ENCODE measurements around the gene CCL5.

The CCL5 gene

DNA sequence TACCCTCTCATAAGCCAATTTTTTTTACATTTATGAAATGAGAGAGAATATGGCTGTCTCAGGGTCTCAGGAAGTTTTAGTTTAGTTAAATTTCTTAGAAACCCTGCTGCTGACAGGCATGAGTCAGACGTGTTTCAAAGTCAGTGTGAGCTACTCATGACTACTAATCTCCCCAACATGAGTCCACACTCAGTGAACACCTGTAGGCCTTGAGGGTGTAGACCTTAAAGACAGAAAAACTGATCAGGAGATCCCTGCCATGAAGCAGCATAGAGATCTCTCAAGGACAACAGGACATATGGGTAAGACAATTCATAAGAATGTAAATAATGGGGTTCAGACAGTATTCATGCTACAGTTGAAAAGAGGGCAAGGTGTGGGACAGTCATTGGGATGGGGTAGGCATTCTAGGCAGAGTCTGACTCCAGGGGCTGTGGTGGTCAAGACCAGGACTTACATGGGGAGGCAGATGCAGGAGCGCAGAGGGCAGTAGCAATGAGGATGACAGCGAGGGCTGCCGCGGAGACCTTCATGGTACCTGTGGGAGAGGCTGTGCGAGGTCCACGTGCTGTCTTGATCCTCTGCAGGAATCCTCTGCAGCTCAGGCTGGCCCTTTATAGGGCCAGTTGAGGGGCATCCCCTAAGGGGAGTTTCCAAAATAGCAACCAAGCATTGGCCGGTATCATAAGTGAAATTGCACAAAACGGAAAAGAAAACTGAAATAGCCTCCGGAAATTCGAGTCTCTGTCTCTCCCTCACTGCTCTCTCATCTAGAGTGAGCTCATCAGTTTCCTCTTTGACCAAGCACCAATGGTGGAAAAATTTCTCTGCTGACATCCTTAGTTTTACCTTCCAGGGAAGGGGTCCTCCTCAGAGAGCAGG, at the start of gene CCL5:
CCL5 (minus strand) TSS at position 588 of the 882 bp plus-strand sequence.
- DNase-seq (ENCODE audit: low read depth): peak; percentile 41

DNA sequence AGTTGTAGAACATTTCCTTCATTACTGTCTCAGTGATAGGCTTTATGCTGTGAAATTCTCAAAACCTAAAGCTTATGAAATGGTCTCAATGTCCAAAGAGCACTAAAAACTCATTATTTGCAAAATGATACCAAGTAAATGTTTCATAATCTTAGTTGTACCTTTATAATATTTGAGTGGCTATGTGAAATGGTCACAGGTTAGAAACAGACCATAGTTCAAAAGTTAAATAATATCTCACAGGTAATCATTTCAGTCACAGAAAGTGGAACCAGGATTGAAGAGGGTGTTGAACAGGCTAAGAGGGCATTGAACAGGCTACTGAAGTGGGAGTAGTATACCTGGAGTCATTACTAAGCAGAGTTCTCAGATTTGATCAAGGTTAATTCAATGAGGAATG, 47.6 kb upstream of the CCL5 start:
- DNase-seq (ENCODE audit: low read depth): no peak

- DNase-seq (ENCODE audit: low read depth): no peak
These were observed 43.5 kb upstream of the CCL5 start for GRCh38 chr17:35923609-35924114.

GRCh38 chr17:35920229-35920628, 40.1 kb upstream of the CCL5 start:
- DNase-seq (ENCODE audit: low read depth): no peak

GRCh38 chr17:35918665-35919064, 38.5 kb upstream of the CCL5 start:
- no peak for DNase-seq (ENCODE audit: low read depth)

DNA sequence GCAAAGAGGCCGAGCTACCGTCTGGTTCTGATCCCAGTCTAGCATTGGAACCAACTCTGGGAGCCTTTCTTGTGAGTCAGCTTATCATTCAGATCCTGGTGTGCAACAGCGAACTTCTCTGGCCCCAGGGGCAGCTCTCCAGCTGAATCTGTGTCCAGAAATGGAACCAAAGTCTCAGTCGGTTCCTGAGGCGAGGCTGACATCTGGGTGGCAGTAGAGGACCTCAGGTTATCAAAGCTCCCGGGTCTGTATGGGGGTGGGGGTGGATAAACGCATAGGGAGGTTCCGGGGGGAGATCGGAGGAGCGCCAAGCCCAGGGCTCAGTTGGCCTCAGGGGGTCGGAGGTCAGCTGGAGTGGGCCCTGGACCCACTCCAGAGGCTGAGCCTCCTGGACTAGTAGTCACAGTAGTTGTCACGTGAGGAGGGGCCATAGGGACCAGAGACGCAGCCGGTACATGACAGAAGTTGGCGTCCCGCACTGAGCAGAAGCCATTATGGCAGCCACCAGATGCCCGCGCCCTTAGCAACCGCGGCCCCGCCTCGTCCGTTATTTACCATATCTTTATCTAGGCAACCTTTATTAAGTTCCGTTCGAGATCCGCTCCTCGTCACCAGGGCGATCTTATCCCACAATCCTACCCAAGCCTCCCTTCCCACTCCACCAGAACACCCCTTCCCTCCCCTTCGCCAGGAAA, 37.5 kb upstream of the CCL5 start:
- no peak for DNase-seq (ENCODE audit: low read depth)

DNA sequence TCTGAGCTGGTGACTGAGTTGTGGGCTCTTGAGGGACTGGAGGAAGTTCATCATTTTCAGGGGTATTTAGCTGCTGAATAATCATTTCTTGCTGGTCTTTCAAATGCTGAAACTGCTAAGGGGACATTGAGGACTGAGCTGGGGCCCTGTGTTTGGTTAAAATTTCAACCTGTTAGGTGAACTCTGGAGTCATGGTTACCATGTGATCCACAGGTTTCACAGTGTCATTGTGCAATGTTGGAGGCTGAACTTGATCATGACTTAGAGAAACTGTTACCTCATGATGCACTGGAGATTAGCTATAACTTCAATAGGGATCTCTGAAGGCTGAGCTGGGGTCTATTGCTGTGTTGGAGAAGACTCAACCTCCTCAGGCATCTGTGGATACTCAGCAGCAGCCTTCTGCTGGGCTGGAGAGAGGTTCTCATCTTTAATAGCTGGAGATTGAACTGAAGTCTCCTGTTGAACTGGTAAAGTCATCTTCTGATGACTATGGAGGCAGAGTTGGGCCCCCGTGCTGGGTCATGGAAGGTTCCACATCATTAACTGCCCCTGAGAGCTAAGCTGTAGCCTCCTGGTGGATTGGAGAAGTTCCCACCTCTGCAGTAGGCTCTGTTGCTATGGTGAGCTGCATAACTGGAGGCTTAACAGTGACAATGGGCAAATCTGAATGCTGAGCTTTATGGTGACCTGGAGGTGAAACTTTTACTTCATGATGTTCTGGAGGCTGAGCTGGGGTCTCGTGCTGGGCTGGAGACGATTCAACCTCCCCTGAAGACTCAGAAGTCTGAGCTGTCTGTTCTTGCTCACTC, 35.2 kb upstream of the CCL5 start:
- DNase-seq (ENCODE audit: low read depth): no peak

- DNase-seq (ENCODE audit: low read depth): no peak
These were observed 34.2 kb upstream of the CCL5 start for GRCh38 chr17:35914354-35914753.

GRCh38 chr17:35913609-35914008, 33.4 kb upstream of the CCL5 start:
- DNase-seq (ENCODE audit: low read depth): no peak

DNA sequence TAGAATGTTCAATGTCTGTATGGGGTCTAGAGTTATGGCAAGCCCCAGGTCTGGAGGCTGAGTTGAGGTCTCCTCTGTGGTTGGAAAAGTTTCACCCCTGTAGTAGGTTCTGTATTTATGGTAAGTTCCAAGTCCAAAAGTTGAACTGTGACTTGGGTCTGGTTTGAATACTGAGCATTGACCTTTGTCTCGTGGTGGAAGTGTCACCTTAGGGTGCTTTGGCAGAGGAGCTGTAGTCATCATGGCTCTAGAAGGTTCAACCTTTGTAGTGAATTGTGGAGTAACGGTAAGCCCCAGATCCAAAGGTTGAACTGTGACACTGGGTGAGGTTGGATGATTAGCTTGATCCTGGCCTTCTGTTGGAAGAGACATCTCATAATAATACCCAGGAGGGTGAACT, 32.8 kb upstream of the CCL5 start:
- DNase-seq (ENCODE audit: low read depth): no peak

- DNase-seq (ENCODE audit: low read depth): no peak
These were observed 32.3 kb upstream of the CCL5 start for GRCh38 chr17:35912339-35912912.

- no peak for DNase-seq (ENCODE audit: low read depth)
These were observed 29.2 kb upstream of the CCL5 start for GRCh38 chr17:35909408-35909807.

DNA sequence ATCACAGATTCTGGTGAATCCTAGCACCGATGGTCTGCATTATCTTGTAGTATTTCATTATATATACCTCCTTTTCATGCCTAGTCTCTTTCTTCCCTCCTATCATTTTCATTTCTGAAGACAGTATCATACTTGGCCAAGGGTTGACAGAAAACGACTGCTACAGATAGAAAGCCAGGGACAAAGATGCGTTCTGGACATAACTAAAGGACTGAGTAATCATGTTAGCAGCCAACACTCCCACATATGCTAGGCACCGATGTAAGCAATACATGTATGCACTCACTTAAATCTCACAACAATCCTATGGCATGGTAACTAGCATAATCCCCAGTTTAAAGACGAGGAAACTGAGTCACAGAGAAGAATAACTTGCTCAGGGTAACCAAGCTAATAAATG, 27.5 kb upstream of the CCL5 start:
- DNase-seq (ENCODE audit: low read depth): no peak

DNA sequence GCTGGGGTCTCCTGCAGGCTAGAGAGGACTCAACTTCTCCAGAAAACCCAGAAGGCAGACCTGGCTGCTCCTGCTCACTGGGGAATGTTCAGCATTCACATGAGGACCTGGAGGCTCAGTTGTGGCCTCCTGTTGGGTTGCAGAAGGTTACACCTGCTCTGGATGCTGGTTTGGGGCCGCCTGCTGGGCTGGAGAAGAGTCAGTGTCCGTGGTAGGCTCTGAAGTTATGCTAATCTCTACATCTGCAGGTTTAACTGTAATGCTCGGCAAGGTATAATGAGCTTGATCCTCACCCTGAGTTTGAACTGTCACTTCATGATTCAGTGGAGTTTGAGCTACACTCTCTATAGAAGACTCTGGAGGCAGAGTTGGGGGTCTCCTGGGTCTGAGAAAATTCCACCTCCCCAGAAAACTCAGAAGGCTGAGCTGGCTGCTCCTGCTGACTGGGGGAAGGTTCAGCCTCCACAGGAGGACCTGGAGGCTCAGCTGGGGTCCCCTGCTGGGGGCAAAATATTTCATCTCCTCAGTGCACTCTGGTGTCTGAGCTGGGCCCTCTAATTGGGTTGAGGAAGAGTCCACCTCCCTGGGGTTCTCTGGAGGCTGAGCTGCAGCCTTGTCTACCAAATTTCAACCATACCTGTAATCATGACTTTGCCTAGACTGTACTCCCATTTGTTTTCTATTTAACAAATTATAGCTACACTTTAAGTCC, 26.9 kb upstream of the CCL5 start:
- no peak for DNase-seq (ENCODE audit: low read depth)

- DNase-seq (ENCODE audit: low read depth): no peak
These were observed 26.2 kb upstream of the CCL5 start for GRCh38 chr17:35906191-35906925.

- DNase-seq (ENCODE audit: low read depth): no peak
These were observed 23.3 kb upstream of the CCL5 start for GRCh38 chr17:35903451-35903850.

GRCh38 chr17:35901631-35902175, 21.5 kb upstream of the CCL5 start:
- no peak for DNase-seq (ENCODE audit: low read depth)

GRCh38 chr17:35900708-35901480, 20.7 kb upstream of the CCL5 start:
- DNase-seq (ENCODE audit: low read depth): no peak

- DNase-seq (ENCODE audit: low read depth): no peak
These were observed 20.1 kb upstream of the CCL5 start for GRCh38 chr17:35900280-35900679.
